HL-60 (cell line): ENCODE data around the gene LENEP.

Experiments used
- DNase-seq, 2 experiments: peaks; one replicate each; pipeline ENCODE4 v3.0.0-alpha.2; 2010 to 2020; ENCODE audit warnings: low read depth in 1 of 2, low spot score in 1 of 2
- H3K27ac ChIP-seq: fragments of 250-450 bp; sonication (Bioruptor Pico); replicated peaks from 2 replicates; pipeline ENCODE4 v1.5.1; 2020; ENCODE audit warnings: mild to moderate bottlenecking, moderate library complexity
- H3K27me3 ChIP-seq: fragments of 250-450 bp; sonication (Bioruptor Pico); 2 replicates; pipeline ENCODE4 v1.5.1; 2021; ENCODE audit warnings: mild to moderate bottlenecking, moderate library complexity; ENCODE audit not compliant: insufficient read depth, poor library complexity, severe bottlenecking
- H3K4me3 ChIP-seq: replicated peaks from 2 replicates; pipeline ENCODE4 v1.5.1; 2011; ENCODE audit warnings: mild to moderate bottlenecking, control low read depth, low read length; ENCODE audit not compliant: insufficient read depth
- CTCF ChIP-seq: IDR thresholded peaks from one replicate; pipeline ENCODE4 v1.5.1; 2011; ENCODE audit warnings: low read length, control low read depth, inconsistent platforms; ENCODE audit not compliant: insufficient read depth
- GABPA ChIP-seq: IDR thresholded peaks from 2 replicates; pipeline ENCODE4 v1.6.1; 2012; ENCODE audit warnings: low read depth
- POLR2AphosphoS5 ChIP-seq: IDR thresholded peaks from 2 replicates; pipeline ENCODE4 v1.6.1; 2012; ENCODE audit warnings: low read depth
- REST ChIP-seq: IDR thresholded peaks from 2 replicates; pipeline ENCODE4 v1.6.1; 2012; ENCODE audit warnings: low read depth; ENCODE audit not compliant: insufficient replicate concordance
- SPI1 ChIP-seq: IDR thresholded peaks from 2 replicates; pipeline ENCODE4 v1.6.1; 2012; ENCODE audit warnings: low read depth, mild to moderate bottlenecking, borderline replicate concordance

Gene LENEP

GRCh38 chr1:154951901-154952657, 41.3 kb upstream of the LENEP start:
- Histone ChIP-seq H3K4me3 (no peak overlapping the region), H3K27me3 (no peaks in the 10 kb centered on the region), H3K27ac (no peak overlapping the region)
- TF ChIP-seq CTCF (no peak), POLR2AphosphoS5 (no peak), REST (no peak), GABPA (no peak), SPI1 (no peak)
- DNase-seq, result no peak

- no peak for DNase-seq
- Histone ChIP-seq H3K4me3 (no peak overlapping the region), H3K27me3 (no peaks in the 10 kb centered on the region), H3K27ac (no peak overlapping the region)
- TF ChIP-seq SPI1 (no peak), GABPA (no peak), REST (no peak), POLR2AphosphoS5 (no peak), CTCF (no peak)
Observed at GRCh38 chr1:154952664-154953063, 40.7 kb upstream of the LENEP start.

GRCh38 chr1:154953611-154954038, 39.8 kb upstream of the LENEP start:
- H3K4me3 ChIP-seq, result no peak overlapping the region
- H3K27me3 ChIP-seq, result no peaks in the 10 kb centered on the region
- DNase-seq, result no peak
- no peak overlapping the region for H3K27ac ChIP-seq
- no peak for TF ChIP-seq CTCF
- TF ChIP-seq GABPA, result no peak
- TF ChIP-seq POLR2AphosphoS5, result no peak
- TF ChIP-seq SPI1, result no peak
- TF ChIP-seq REST, result no peak
